Measurements from ENCODE around the gene RRP1B.

Gene RRP1B

GRCh38 chr21:43637530-43638158, 21.7 kb upstream of the RRP1B start:
- Mint-ChIP-seq H3K4me3 (no peak overlapping the region), H3K27me3 (ENCODE audit: low read depth) (no peaks in the 10 kb centered on the region), H3K36me3 (ENCODE audit: low read depth) (no peaks in the 10 kb centered on the region), H3K4me1 (no peaks in the 10 kb centered on the region), H3K9me3 (no peaks in the 10 kb centered on the region), H3K27ac (no peak overlapping the region)
- no peak for TF ChIP-seq CTCF (IDR thresholded peaks at IDR 0.05; ENCODE audit: unreplicated experiment in 3 of 3)

GRCh38 chr21:43639470-43640353, 19.6 kb upstream of the RRP1B start:
- no peaks in the 10 kb centered on the region for H3K36me3 Mint-ChIP-seq (ENCODE audit: low read depth)
- no peak overlapping the region for H3K4me3 Mint-ChIP-seq
- no peaks in the 10 kb centered on the region for H3K9me3 Mint-ChIP-seq
- TF ChIP-seq CTCF (IDR thresholded peaks at IDR 0.05; ENCODE audit: unreplicated experiment in 3 of 3): no peak
- H3K27ac Mint-ChIP-seq: no peak overlapping the region
- peaks cover 7% of the 10 kb centered on the region for H3K4me1 Mint-ChIP-seq
- H3K27me3 Mint-ChIP-seq (ENCODE audit: low read depth): no peaks in the 10 kb centered on the region

- H3K4me1 Mint-ChIP-seq: peaks cover 9% of the 10 kb centered on the region
- no peak overlapping the region for H3K27ac Mint-ChIP-seq
- no peak for TF ChIP-seq CTCF (IDR thresholded peaks at IDR 0.05; ENCODE audit: unreplicated experiment in 3 of 3)
- no peaks in the 10 kb centered on the region for H3K9me3 Mint-ChIP-seq
- H3K4me3 Mint-ChIP-seq: no peak overlapping the region
- H3K27me3 Mint-ChIP-seq (ENCODE audit: low read depth): no peaks in the 10 kb centered on the region
- no peaks in the 10 kb centered on the region for H3K36me3 Mint-ChIP-seq (ENCODE audit: low read depth)
Observed at GRCh38 chr21:43640400-43640799, 19.0 kb upstream of the RRP1B start.

- Mint-ChIP-seq H3K4me3 (no peak overlapping the region), H3K36me3 (ENCODE audit: low read depth) (no peaks in the 10 kb centered on the region), H3K27me3 (ENCODE audit: low read depth) (no peaks in the 10 kb centered on the region), H3K9me3 (no peaks in the 10 kb centered on the region), H3K4me1 (peaks cover 18% of the 10 kb centered on the region), H3K27ac (peak overlapping the region in 1 of 3 experiments; percentile 72)
- no peak for TF ChIP-seq CTCF (IDR thresholded peaks at IDR 0.05; ENCODE audit: unreplicated experiment in 3 of 3)
Observed at GRCh38 chr21:43643193-43643592, 16.2 kb upstream of the RRP1B start.

- Mint-ChIP-seq H3K27ac (no peak overlapping the region), H3K4me3 (no peak overlapping the region), H3K4me1 (peaks cover 18% of the 10 kb centered on the region), H3K27me3 (ENCODE audit: low read depth) (no peaks in the 10 kb centered on the region), H3K36me3 (ENCODE audit: low read depth) (no peaks in the 10 kb centered on the region), H3K9me3 (no peaks in the 10 kb centered on the region)
- no peak for TF ChIP-seq CTCF (IDR thresholded peaks at IDR 0.05; ENCODE audit: unreplicated experiment in 3 of 3)
Observed at GRCh38 chr21:43644071-43644470, 15.3 kb upstream of the RRP1B start.
